Right lobe of liver (tissue), 6 donors: Measurements from ENCODE around the gene COG7. TPM values are rescaled to one million over a fixed set of nuclear protein-coding genes. Genes with fewer than 3 reads are reported as not detected.

Experiments used
- ATAC-seq, 4 donors: fragments of 200-7000 bp; cut with Tn5 transposase; one replicate each; pipeline ENCODE4 v1.9.1; 2020; ENCODE audit warnings: mild to moderate bottlenecking in 4 of 4, moderate library complexity in 4 of 4
- DNase-seq, 3 donors: peaks; one replicate each; pipeline ENCODE4 v3.0.0-alpha.2; 2020
- H3K27ac ChIP-seq, 3 donors: fragments of 200-600 bp; one replicate each; pipeline ENCODE4 v1.8.0; 2022
- H3K27me3 ChIP-seq, 2 donors: fragments of 200-600 bp; one replicate each; pipeline ENCODE4 v1.8.0; 2022
- H3K36me3 ChIP-seq, 4 donors: fragments of 200-600 bp; sonication (generic) in 1 of 4; one replicate each; pipeline versions ENCODE4 v1.5.1 to v1.8.0; 2017 to 2022; ENCODE audit warnings: control low read depth in 1 of 4
- H3K4me1 ChIP-seq, 4 donors: fragments of 200-600 bp; sonication (generic) in 1 of 4; one replicate each; pipeline versions ENCODE4 v1.5.1 to v1.8.0; 2017 to 2022; ENCODE audit warnings: control low read depth in 1 of 4
- H3K4me3 ChIP-seq, 3 donors: fragments of 200-600 bp; one replicate each; pipeline ENCODE4 v1.8.0; 2022
- H3K9me3 ChIP-seq, 4 donors: fragments of 200-600 bp; sonication (generic) in 1 of 4; one replicate each; pipeline versions ENCODE4 v1.5.1 to v1.8.0; 2017 to 2022; ENCODE audit warnings: control low read depth in 1 of 4
- POLR2A ChIP-seq: fragments of 450-650 bp; IDR thresholded peaks from one replicate; pipeline ENCODE4 v1.6.1; 2017; ENCODE audit warnings: antibody characterized with exemption, mild to moderate bottlenecking
- whole genome bisulfite sequencing: methylation state at CpG from one replicate; pipeline ENCODE4 v1.1.6; 2018; ENCODE audit warnings: low coverage, low lambda C conversion rate; ENCODE audit not compliant: insufficient coverage; ENCODE audit errors: missing lambda C conversion rate; 5-methylcytosine and 5-hydroxymethylcytosine counted together
- intact Hi-C, 2 donors: fragments of 100-400 bp; cut with DNase I; formaldehyde crosslinking; loops; one replicate each; pipeline versions ENCODE4 v1.11.2 to v1.14.1; 2022
- total RNA-seq, 6 experiments: library from RNA; depleted of rRNA in 2 of 6; stranded (reverse); fragments of >200 nt in 2 of 6; fragmentation: NEBNext Ultra II Directional in 3 of 6; extraction: Animal tissue kit (Norgen Biotek cat#: 25700) in 3 of 6; gene quantifications; one replicate each; pipeline versions ENCODE4 v1.1.0 to v1.2.4, GENCODE V29; 2016 to 2023
- TF ChIP-seq, protein P1 (sequence below), 4 donors: fragments of 200-600 bp in 3 of 4; fragments of 450-650 bp in 1 of 4; IDR thresholded peaks; one replicate each; pipeline versions ENCODE4 v1.5.1 to v1.8.0; 2016 to 2022; ENCODE audit warnings: antibody characterized with exemption in 4 of 4, mild to moderate bottlenecking in 2 of 4
- donor health status: DM: no; HTN: yes; CAD: no.
- donor health status: DM: no; HTN: no; CAD: no.
- donor health status: DM: no; HTN: no; CAD: no.
- donor health status: DM: no; HTN: yes; CAD: no.
- donor health status: DM: no; HTN: yes; CAD: no.

The COG7 gene
- total RNA-seq, 6 experiments from 2014 or later: 7.5 to 11.2 (median 8.4) TPM

DNA sequence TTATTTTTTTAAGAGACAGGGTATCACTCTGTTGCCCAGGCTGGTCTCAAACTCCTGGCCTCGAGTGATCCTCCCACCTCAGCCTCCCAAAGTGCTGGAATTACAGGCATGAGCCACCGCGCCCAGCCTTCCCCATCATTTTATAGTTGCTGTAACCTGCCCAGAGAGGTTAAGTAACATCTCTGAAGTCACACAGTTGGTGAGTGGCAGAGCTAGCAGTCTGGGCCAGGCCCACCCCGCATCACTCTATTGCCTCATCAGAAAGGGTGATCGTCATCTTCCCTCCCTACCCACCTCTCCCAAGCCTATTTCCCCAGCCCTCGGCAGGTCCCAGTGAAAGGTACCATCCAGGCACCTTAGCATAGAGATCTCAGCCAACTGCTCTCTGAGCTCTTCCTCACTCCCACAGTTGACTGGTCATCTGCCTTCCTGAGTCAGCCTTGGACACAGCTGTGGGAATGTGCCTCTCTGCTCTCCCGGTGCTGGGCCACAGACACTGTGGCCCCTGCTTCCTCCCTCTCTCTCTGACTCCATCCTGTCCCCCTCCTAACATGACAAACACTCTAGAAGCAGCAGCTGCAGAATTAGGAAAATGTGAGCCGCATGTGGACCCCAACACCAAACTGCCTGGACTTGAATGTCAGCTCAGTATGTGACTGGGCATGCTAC lies 93.8 kb downstream of the COG7 start:
- H3K4me1 ChIP-seq: no peaks in the 10 kb centered on the region
- TF ChIP-seq POLR2A: no peak
- TF ChIP-seq, protein P1, sequence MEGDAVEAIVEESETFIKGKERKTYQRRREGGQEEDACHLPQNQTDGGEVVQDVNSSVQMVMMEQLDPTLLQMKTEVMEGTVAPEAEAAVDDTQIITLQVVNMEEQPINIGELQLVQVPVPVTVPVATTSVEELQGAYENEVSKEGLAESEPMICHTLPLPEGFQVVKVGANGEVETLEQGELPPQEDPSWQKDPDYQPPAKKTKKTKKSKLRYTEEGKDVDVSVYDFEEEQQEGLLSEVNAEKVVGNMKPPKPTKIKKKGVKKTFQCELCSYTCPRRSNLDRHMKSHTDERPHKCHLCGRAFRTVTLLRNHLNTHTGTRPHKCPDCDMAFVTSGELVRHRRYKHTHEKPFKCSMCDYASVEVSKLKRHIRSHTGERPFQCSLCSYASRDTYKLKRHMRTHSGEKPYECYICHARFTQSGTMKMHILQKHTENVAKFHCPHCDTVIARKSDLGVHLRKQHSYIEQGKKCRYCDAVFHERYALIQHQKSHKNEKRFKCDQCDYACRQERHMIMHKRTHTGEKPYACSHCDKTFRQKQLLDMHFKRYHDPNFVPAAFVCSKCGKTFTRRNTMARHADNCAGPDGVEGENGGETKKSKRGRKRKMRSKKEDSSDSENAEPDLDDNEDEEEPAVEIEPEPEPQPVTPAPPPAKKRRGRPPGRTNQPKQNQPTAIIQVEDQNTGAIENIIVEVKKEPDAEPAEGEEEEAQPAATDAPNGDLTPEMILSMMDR (IDR thresholded peaks at IDR 0.05): no peak
- peak in 1 of 3 donors; percentile 5 for DNase-seq
- no peak overlapping the region for H3K4me3 ChIP-seq
- H3K27me3 ChIP-seq: no peaks in the 10 kb centered on the region
- WGBS: 55% methylated on average over 7 of the region's 8 CpGs
- ATAC-seq: peak in 1 of 4 donors; percentile 11
- intact Hi-C loops: no loop called here
- no peaks in the 10 kb centered on the region for H3K9me3 ChIP-seq
- H3K27ac ChIP-seq: no peak overlapping the region
- no peaks in the 10 kb centered on the region for H3K36me3 ChIP-seq

DNA sequence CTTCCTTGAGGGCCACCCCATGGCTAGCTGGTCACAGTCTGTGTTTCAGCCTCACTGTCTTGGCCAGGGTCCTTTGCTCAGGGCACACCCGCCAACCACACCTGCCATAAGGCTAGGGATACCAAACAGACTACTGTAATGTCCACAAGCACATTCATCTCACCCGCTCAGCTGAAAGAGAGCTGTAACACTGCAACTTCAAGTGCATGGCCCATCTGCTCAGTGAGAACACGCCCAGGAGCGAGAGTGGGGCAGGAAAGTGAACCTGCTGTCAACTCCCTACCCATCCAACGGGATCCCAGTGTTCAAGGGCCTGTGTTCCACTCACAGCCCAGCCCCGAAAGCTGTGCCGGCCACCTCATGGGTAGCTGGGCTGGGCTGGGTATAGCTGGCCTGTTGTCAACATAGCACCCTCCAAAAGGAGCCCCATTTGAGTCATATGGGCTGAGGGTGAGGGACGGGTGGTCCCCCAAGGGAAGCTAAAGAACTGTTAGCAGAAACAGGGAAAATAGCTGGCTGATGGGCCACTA lies 95.2 kb downstream of the COG7 start:
- intact Hi-C loops: no loop called here
- H3K36me3 ChIP-seq: no peaks in the 10 kb centered on the region
- no peaks in the 10 kb centered on the region for H3K27me3 ChIP-seq
- no peak for TF ChIP-seq POLR2A
- TF ChIP-seq, protein P1 (IDR thresholded peaks at IDR 0.05): no peak
- DNase-seq: no peak
- no peak overlapping the region for H3K27ac ChIP-seq
- no peaks in the 10 kb centered on the region for H3K4me1 ChIP-seq
- ATAC-seq: no peak
- no peaks in the 10 kb centered on the region for H3K9me3 ChIP-seq
- H3K4me3 ChIP-seq: no peak overlapping the region
- no CpG with 5 or more reads among the region's 8 CpGs for WGBS

DNA sequence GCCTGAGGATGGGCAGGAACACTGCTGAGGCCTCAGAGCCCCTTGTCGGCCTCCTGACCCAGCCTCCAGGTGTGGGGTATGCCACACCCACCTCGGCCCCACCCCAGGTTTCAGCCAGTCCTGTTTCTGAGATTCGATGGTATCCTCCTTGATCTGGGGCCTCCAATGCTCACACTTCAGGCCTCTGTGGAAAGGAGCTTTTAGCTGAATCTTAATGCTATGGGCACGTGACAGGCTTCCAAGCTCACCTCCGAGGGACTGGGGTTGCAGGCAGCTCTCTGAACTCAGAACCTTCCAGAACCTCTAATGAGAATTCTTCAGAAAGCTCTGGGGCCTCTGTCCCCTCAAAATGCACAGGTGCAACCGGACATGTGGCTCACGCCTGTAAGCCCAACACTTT lies 96.0 kb downstream of the COG7 start:
- Histone ChIP-seq H3K4me3 (no peak overlapping the region), H3K4me1 (no peaks in the 10 kb centered on the region), H3K27ac (no peak overlapping the region), H3K36me3 (no peaks in the 10 kb centered on the region), H3K9me3 (no peaks in the 10 kb centered on the region), H3K27me3 (no peaks in the 10 kb centered on the region)
- intact Hi-C loops: no loop called here
- DNase-seq (no peak), ATAC-seq (no peak)
- TF ChIP-seq POLR2A: no peak
- TF ChIP-seq, protein P1 (IDR thresholded peaks at IDR 0.05): no peak
- no CpG with 5 or more reads among the region's 7 CpGs for WGBS

DNA sequence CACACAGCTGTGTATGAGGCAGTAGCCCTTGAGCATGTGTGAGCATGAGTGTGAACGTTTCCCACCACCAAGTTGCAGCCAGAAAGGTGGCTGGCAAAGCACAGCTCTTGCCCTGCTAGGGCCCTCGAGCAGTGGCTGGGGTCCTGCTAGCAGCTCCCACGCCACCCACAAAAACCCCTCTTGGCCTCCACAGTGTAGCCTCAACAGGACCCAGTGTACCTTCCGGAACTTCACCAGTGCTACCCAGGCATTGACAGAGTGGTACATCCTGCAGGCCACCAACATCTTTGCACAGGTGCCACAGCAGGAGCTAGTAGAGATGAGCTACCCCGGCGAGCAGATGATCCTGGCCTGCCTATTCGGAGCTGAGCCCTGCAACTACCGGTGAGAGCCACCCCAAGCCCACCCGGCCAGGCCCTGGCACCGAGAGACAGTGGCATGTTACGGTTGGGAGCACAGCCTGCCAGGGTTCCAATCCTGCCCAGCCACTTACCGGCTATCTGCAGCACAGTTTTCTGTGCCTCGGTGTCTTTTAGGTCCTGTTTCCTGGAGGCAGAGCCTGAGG lies 97.8 kb downstream of the COG7 start:
- no peaks in the 10 kb centered on the region for H3K27me3 ChIP-seq
- intact Hi-C loops: no loop called here
- no peaks in the 10 kb centered on the region for H3K9me3 ChIP-seq
- ATAC-seq (no peak), DNase-seq (no peak)
- WGBS: 87% methylated on average over 3 of the region's 13 CpGs
- H3K4me1 ChIP-seq: no peaks in the 10 kb centered on the region
- H3K27ac ChIP-seq: no peak overlapping the region
- TF ChIP-seq, protein P1 (IDR thresholded peaks at IDR 0.05): no peak
- no peak overlapping the region for H3K4me3 ChIP-seq
- no peaks in the 10 kb centered on the region for H3K36me3 ChIP-seq
